ENCODE measurements around the gene NR4A3.

The NR4A3 gene

GRCh38 chr9:99833735-99834134 is 12.1 kb downstream of the NR4A3 start:
- no peaks in the 10 kb centered on the region for H3K36me3 ChIP-seq (ENCODE audit: control insufficient read depth, insufficient read depth, low read length)

GRCh38 chr9:99834474-99834873 is 12.8 kb downstream of the NR4A3 start:
- no peaks in the 10 kb centered on the region for H3K9me3 ChIP-seq (ENCODE audit: control insufficient read depth, low read length)
- peaks cover 24% of the 10 kb centered on the region for H3K27me3 ChIP-seq (ENCODE audit: control insufficient read depth, insufficient read depth, low read length, poor library complexity, severe bottlenecking)
- H3K27ac ChIP-seq (ENCODE audit: insufficient read depth, low read depth, low read length, poor library complexity, severe bottlenecking): no peak overlapping the region
- WGBS, 2 experiments: 86 to 92% methylated on average over 2 to 3 of the region's 3 CpGs
- no peaks in the 10 kb centered on the region for H3K4me1 ChIP-seq (ENCODE audit: control insufficient read depth, insufficient read depth, low read length)
- no peaks in the 10 kb centered on the region for H3K36me3 ChIP-seq (ENCODE audit: control insufficient read depth, insufficient read depth, low read length)
- no peak overlapping the region for H3K4me3 ChIP-seq (ENCODE audit: insufficient read depth, low read depth, low read length)

More at GRCh38 chr9:99833735-99834134, 12.1 kb downstream of the NR4A3 start:
- H3K27ac ChIP-seq (ENCODE audit: insufficient read depth, low read depth, low read length, poor library complexity, severe bottlenecking): no peak overlapping the region
- no peaks in the 10 kb centered on the region for H3K4me1 ChIP-seq (ENCODE audit: control insufficient read depth, insufficient read depth, low read length)
- WGBS, 2 experiments: 93 to 97% methylated on average over 3 of the region's 4 CpGs
- H3K9me3 ChIP-seq (ENCODE audit: control insufficient read depth, low read length): no peaks in the 10 kb centered on the region
- peaks cover 31% of the 10 kb centered on the region for H3K27me3 ChIP-seq (ENCODE audit: control insufficient read depth, insufficient read depth, low read length, poor library complexity, severe bottlenecking)
- no peak overlapping the region for H3K4me3 ChIP-seq (ENCODE audit: insufficient read depth, low read depth, low read length)

- H3K36me3 ChIP-seq (ENCODE audit: control insufficient read depth, insufficient read depth, low read length): no peaks in the 10 kb centered on the region
- H3K27ac ChIP-seq (ENCODE audit: insufficient read depth, low read depth, low read length, poor library complexity, severe bottlenecking): no peak overlapping the region
- no peak overlapping the region for H3K4me3 ChIP-seq (ENCODE audit: insufficient read depth, low read depth, low read length)
- no peaks in the 10 kb centered on the region for H3K4me1 ChIP-seq (ENCODE audit: control insufficient read depth, insufficient read depth, low read length)
- peaks cover 17% of the 10 kb centered on the region for H3K27me3 ChIP-seq (ENCODE audit: control insufficient read depth, insufficient read depth, low read length, poor library complexity, severe bottlenecking)
- H3K9me3 ChIP-seq (ENCODE audit: control insufficient read depth, low read length): no peaks in the 10 kb centered on the region
Measured at GRCh38 chr9:99835142-99835541, 13.5 kb downstream of the NR4A3 start.

- Histone ChIP-seq H3K27ac (ENCODE audit: insufficient read depth, low read depth, low read length, poor library complexity, severe bottlenecking) (no peak overlapping the region), H3K4me3 (ENCODE audit: insufficient read depth, low read depth, low read length) (no peak overlapping the region), H3K36me3 (ENCODE audit: control insufficient read depth, insufficient read depth, low read length) (no peaks in the 10 kb centered on the region), H3K27me3 (ENCODE audit: control insufficient read depth, insufficient read depth, low read length, poor library complexity, severe bottlenecking) (peaks cover 13% of the 10 kb centered on the region), H3K9me3 (ENCODE audit: control insufficient read depth, low read length) (no peaks in the 10 kb centered on the region), H3K4me1 (ENCODE audit: control insufficient read depth, insufficient read depth, low read length) (no peaks in the 10 kb centered on the region)
Measured at GRCh38 chr9:99835581-99835980, 13.9 kb downstream of the NR4A3 start.

- WGBS, 2 experiments: 90 to 91% methylated on average over 1 of the region's 1 CpG
- Histone ChIP-seq H3K27ac (ENCODE audit: insufficient read depth, low read depth, low read length, poor library complexity, severe bottlenecking) (no peak overlapping the region), H3K36me3 (ENCODE audit: control insufficient read depth, insufficient read depth, low read length) (no peaks in the 10 kb centered on the region), H3K9me3 (ENCODE audit: control insufficient read depth, low read length) (no peaks in the 10 kb centered on the region), H3K27me3 (ENCODE audit: control insufficient read depth, insufficient read depth, low read length, poor library complexity, severe bottlenecking) (no peaks in the 10 kb centered on the region), H3K4me3 (ENCODE audit: insufficient read depth, low read depth, low read length) (no peak overlapping the region), H3K4me1 (ENCODE audit: control insufficient read depth, insufficient read depth, low read length) (no peaks in the 10 kb centered on the region)
Measured at GRCh38 chr9:99840072-99840471, 18.4 kb downstream of the NR4A3 start.

GRCh38 chr9:99845063-99845462 is 23.4 kb downstream of the NR4A3 start:
- H3K36me3 ChIP-seq (ENCODE audit: control insufficient read depth, insufficient read depth, low read length): no peaks in the 10 kb centered on the region
- 94 to 95% methylated on average over 3 to 4 of the region's 4 CpGs for WGBS, 2 experiments
- no peak overlapping the region for H3K4me3 ChIP-seq (ENCODE audit: insufficient read depth, low read depth, low read length)
- H3K27ac ChIP-seq (ENCODE audit: insufficient read depth, low read depth, low read length, poor library complexity, severe bottlenecking): no peak overlapping the region
- H3K4me1 ChIP-seq (ENCODE audit: control insufficient read depth, insufficient read depth, low read length): no peaks in the 10 kb centered on the region
- H3K9me3 ChIP-seq (ENCODE audit: control insufficient read depth, low read length): no peaks in the 10 kb centered on the region
- no peaks in the 10 kb centered on the region for H3K27me3 ChIP-seq (ENCODE audit: control insufficient read depth, insufficient read depth, low read length, poor library complexity, severe bottlenecking)

- H3K27me3 ChIP-seq (ENCODE audit: control insufficient read depth, insufficient read depth, low read length, poor library complexity, severe bottlenecking): no peaks in the 10 kb centered on the region
- H3K4me1 ChIP-seq (ENCODE audit: control insufficient read depth, insufficient read depth, low read length): no peaks in the 10 kb centered on the region
- no peak overlapping the region for H3K4me3 ChIP-seq (ENCODE audit: insufficient read depth, low read depth, low read length)
- no peaks in the 10 kb centered on the region for H3K36me3 ChIP-seq (ENCODE audit: control insufficient read depth, insufficient read depth, low read length)
- no peaks in the 10 kb centered on the region for H3K9me3 ChIP-seq (ENCODE audit: control insufficient read depth, low read length)
- 92 to 95% methylated on average over 7 of the region's 7 CpGs for WGBS, 2 experiments
- no peak overlapping the region for H3K27ac ChIP-seq (ENCODE audit: insufficient read depth, low read depth, low read length, poor library complexity, severe bottlenecking)
Measured at GRCh38 chr9:99848447-99848846, 26.8 kb downstream of the NR4A3 start.

- no peaks in the 10 kb centered on the region for H3K4me1 ChIP-seq (ENCODE audit: control insufficient read depth, insufficient read depth, low read length)
- H3K36me3 ChIP-seq (ENCODE audit: control insufficient read depth, insufficient read depth, low read length): no peaks in the 10 kb centered on the region
- 73 to 87% methylated on average over 1 to 2 of the region's 2 CpGs for WGBS, 2 experiments
- no peaks in the 10 kb centered on the region for H3K9me3 ChIP-seq (ENCODE audit: control insufficient read depth, low read length)
- H3K4me3 ChIP-seq (ENCODE audit: insufficient read depth, low read depth, low read length): no peak overlapping the region
- no peak overlapping the region for H3K27ac ChIP-seq (ENCODE audit: insufficient read depth, low read depth, low read length, poor library complexity, severe bottlenecking)
- no peaks in the 10 kb centered on the region for H3K27me3 ChIP-seq (ENCODE audit: control insufficient read depth, insufficient read depth, low read length, poor library complexity, severe bottlenecking)
Measured at GRCh38 chr9:99850736-99851499, 29.2 kb downstream of the NR4A3 start.

GRCh38 chr9:99851500-99851822 is 29.8 kb downstream of the NR4A3 start:
- H3K4me3 ChIP-seq (ENCODE audit: insufficient read depth, low read depth, low read length): no peak overlapping the region
- WGBS, 2 experiments: 71 to 89% methylated on average over 2 of the region's 2 CpGs

GRCh38 chr9:99852617-99853016 is 30.9 kb downstream of the NR4A3 start:
- 91 to 92% methylated on average over 4 of the region's 4 CpGs for WGBS, 2 experiments
- H3K36me3 ChIP-seq (ENCODE audit: control insufficient read depth, insufficient read depth, low read length): no peaks in the 10 kb centered on the region
- no peaks in the 10 kb centered on the region for H3K9me3 ChIP-seq (ENCODE audit: control insufficient read depth, low read length)
- no peaks in the 10 kb centered on the region for H3K27me3 ChIP-seq (ENCODE audit: control insufficient read depth, insufficient read depth, low read length, poor library complexity, severe bottlenecking)
- no peak overlapping the region for H3K27ac ChIP-seq (ENCODE audit: insufficient read depth, low read depth, low read length, poor library complexity, severe bottlenecking)
- no peak overlapping the region for H3K4me3 ChIP-seq (ENCODE audit: insufficient read depth, low read depth, low read length)
- H3K4me1 ChIP-seq (ENCODE audit: control insufficient read depth, insufficient read depth, low read length): no peaks in the 10 kb centered on the region

More at GRCh38 chr9:99851500-99851822, 29.8 kb downstream of the NR4A3 start:
- no peak overlapping the region for H3K27ac ChIP-seq (ENCODE audit: insufficient read depth, low read depth, low read length, poor library complexity, severe bottlenecking)
- H3K9me3 ChIP-seq (ENCODE audit: control insufficient read depth, low read length): no peaks in the 10 kb centered on the region
- H3K27me3 ChIP-seq (ENCODE audit: control insufficient read depth, insufficient read depth, low read length, poor library complexity, severe bottlenecking): no peaks in the 10 kb centered on the region
- H3K4me1 ChIP-seq (ENCODE audit: control insufficient read depth, insufficient read depth, low read length): no peaks in the 10 kb centered on the region
- no peaks in the 10 kb centered on the region for H3K36me3 ChIP-seq (ENCODE audit: control insufficient read depth, insufficient read depth, low read length)
